Transverse colon (tissue), 4 donors: ENCODE measurements around the gene CLGN. TPM values are rescaled to one million over a fixed set of nuclear protein-coding genes. Genes with fewer than 3 reads are reported as not detected.

Experiments used
- DNase-seq: peaks from one replicate; pipeline ENCODE4 v3.0.0-alpha.2; 2019
- H3K27ac ChIP-seq, 4 donors: fragments of 200-600 bp; sonication (generic); 2 replicates each; pipeline ENCODE4 v1.5.1; 2016 to 2018; ENCODE audit warnings: inconsistent platforms in 4 of 4
- H3K27me3 ChIP-seq: fragments of 200-600 bp; sonication (generic); 2 replicates; pipeline ENCODE4 v1.5.1; 2017; ENCODE audit warnings: inconsistent platforms
- H3K36me3 ChIP-seq, 4 donors: fragments of 200-600 bp; sonication (generic); 2 replicates each; pipeline ENCODE4 v1.5.1; 2017 to 2019; ENCODE audit warnings: inconsistent platforms in 4 of 4
- H3K4me1 ChIP-seq, 4 donors: fragments of 200-600 bp; sonication (generic); 2 replicates each; pipeline ENCODE4 v1.5.1; 2017 to 2020; ENCODE audit warnings: inconsistent platforms in 4 of 4
- H3K4me3 ChIP-seq, 4 donors: fragments of 200-600 bp; sonication (generic); 1 replicate in 1 of 4; 2 replicates in 3 of 4; pipeline versions ENCODE4 v1.5.1 to v1.6.1; 2017 to 2019; ENCODE audit warnings: inconsistent platforms in 4 of 4
- H3K9me3 ChIP-seq, 2 donors: fragments of 200-600 bp; sonication (generic); 2 replicates each; pipeline ENCODE4 v1.5.1; 2017 to 2019; ENCODE audit warnings: inconsistent platforms in 2 of 2
- CTCF ChIP-seq, 5 experiments: fragments of 200-600 bp in 3 of 5; fragments of 450-650 bp in 2 of 5; sonication (generic) in 3 of 5; IDR thresholded peaks; 1 replicate in 2 of 5; 2 replicates in 3 of 5; pipeline ENCODE4 v1.5.1; 2016 to 2017; ENCODE audit warnings: antibody characterized with exemption in 5 of 5, inconsistent platforms in 3 of 5, mild to moderate bottlenecking in 2 of 5, moderate library complexity in 1 of 5
- EP300 ChIP-seq: sonication (generic); formaldehyde crosslinking; IDR thresholded peaks from one replicate; pipeline ENCODE4 v1.6.1; 2017; ENCODE audit warnings: antibody characterized with exemption, low read depth
- POLR2A ChIP-seq: fragments of 450-650 bp; IDR thresholded peaks from one replicate; pipeline ENCODE4 v1.6.1; 2016; ENCODE audit warnings: antibody characterized with exemption, mild to moderate bottlenecking, moderate library complexity
- POLR2AphosphoS5 ChIP-seq, 3 donors: sonication (generic); formaldehyde crosslinking; IDR thresholded peaks; one replicate each; pipeline ENCODE4 v1.6.1; 2016; ENCODE audit warnings: antibody characterized with exemption in 3 of 3
- WGBS, 2 donors: methylation state at CpG; one replicate each; pipeline ENCODE4 v1.1.5; 2018; ENCODE audit warnings: low coverage in 1 of 2; 5-methylcytosine and 5-hydroxymethylcytosine counted together
- in situ Hi-C, 4 donors: fragments of 200-750 bp; cut with MboI; loops; one replicate each; pipeline versions ENCODE4 v1.15.0 to v1.15.1; 2017; ENCODE audit warnings: low sequenced_read_pairs in 3 of 4, low pct_ligation_motif_present in 1 of 4, low pct_unique_long_range_greater_than_20kb in 1 of 4
- intact Hi-C: fragments of 100-400 bp; cut with DNase I; formaldehyde crosslinking; loops from one replicate; pipeline ENCODE4 v1.15.1; 2023; ENCODE audit warnings: low total_unique reads
- total RNA-seq, 4 donors: library from RNA; depleted of rRNA; stranded (reverse); fragments of >200 nt; gene quantifications; one replicate each; pipeline ENCODE4 v1.1.0, GENCODE V29; 2016

Gene CLGN
- total RNA-seq, 4 donors from 2014 or later, result 1.5 to 2.4 (median 1.5) TPM; not detected in 1

DNA sequence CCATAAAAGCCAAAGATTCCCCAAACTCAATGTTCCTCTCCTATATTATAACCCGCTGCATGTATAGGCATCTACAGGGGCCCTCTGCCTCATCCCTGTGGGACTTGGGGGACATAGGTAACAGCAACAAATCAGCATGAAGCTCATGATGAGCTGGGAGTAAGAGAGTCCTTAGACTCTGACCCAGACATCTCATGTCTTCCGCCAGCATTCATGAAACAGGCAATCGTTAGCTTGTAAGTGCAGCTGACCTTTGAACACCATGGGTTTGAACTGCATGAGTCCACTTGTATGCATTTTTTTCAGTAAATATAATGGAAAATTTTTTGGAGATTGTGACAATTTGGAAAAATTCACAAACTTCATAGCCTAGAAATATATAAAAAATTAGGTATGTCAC is 64.4 kb downstream of the CLGN start:
- Histone ChIP-seq H3K27ac (peak overlapping the region; percentile 28 to 65 (median 58)), H3K4me3 (no peak overlapping the region), H3K36me3 (no peaks in the 10 kb centered on the region), H3K9me3 (no peaks in the 10 kb centered on the region), H3K27me3 (no peaks in the 10 kb centered on the region), H3K4me1 (peaks cover 0 to 19% (median 8%) of the 10 kb centered on the region in 4 donors)
- intact Hi-C loops (no loop called here), in situ Hi-C loops (loop anchor here in 2 of 4 donors (25.0 kb wide), 1 partner anchor 499 kb away; no protein-coding TSS in a partner anchor)
- peak; percentile 25 for DNase-seq
- TF ChIP-seq POLR2AphosphoS5 (IDR thresholded peaks at IDR 0.05) (no peak), EP300 (no peak), POLR2A (no peak), CTCF (IDR thresholded peaks at IDR 0.05) (no peak)
- 60% methylated on average over 3 of the region's 3 CpGs; no CpG with 5 or more reads in 1 of the 2 donors for WGBS, 2 donors

GRCh38 chr4:140361099-140361498 is 66.3 kb downstream of the CLGN start:
- WGBS, 2 donors, result 86 to 100% methylated on average over 1 to 4 of the region's 4 CpGs
- no peak for DNase-seq
- in situ Hi-C loops (loop anchor here in 2 of 4 donors (25.0 kb wide), 1 partner anchor 501 kb away; no protein-coding TSS in a partner anchor), intact Hi-C loops (no loop called here)
- no peak for TF ChIP-seq POLR2A
- TF ChIP-seq POLR2AphosphoS5 (IDR thresholded peaks at IDR 0.05), result no peak
- TF ChIP-seq EP300, result no peak
- no peak for TF ChIP-seq CTCF (IDR thresholded peaks at IDR 0.05)
- Histone ChIP-seq H3K27me3 (no peaks in the 10 kb centered on the region), H3K4me3 (no peak overlapping the region), H3K4me1 (peaks cover 0 to 28% (median 11%) of the 10 kb centered on the region in 4 donors), H3K9me3 (no peaks in the 10 kb centered on the region), H3K36me3 (no peaks in the 10 kb centered on the region), H3K27ac (no peak overlapping the region)

- H3K9me3 ChIP-seq, result no peaks in the 10 kb centered on the region
- H3K4me1 ChIP-seq, result peaks cover 0 to 28% (median 11%) of the 10 kb centered on the region in 4 donors
- WGBS, 2 donors, result 9 to 27% methylated on average over 3 to 7 of the region's 7 CpGs
- in situ Hi-C loops, result loop anchor here in 2 of 4 donors (25.0 kb wide), 1 partner anchor 503 kb away; no protein-coding TSS in a partner anchor
- no peaks in the 10 kb centered on the region for H3K27me3 ChIP-seq
- DNase-seq, result peak; percentile 82
- no peak overlapping the region for H3K27ac ChIP-seq
- H3K4me3 ChIP-seq, result no peak overlapping the region
- intact Hi-C loops, result no loop called here
- TF ChIP-seq CTCF (IDR thresholded peaks at IDR 0.05) (peak; percentile 76 to 86 (median 84)), POLR2AphosphoS5 (IDR thresholded peaks at IDR 0.05) (no peak)
- no peaks in the 10 kb centered on the region for H3K36me3 ChIP-seq
Measured at GRCh38 chr4:140359562-140360427, 67.7 kb downstream of the CLGN start.

- 0% methylated on average over 1 of the region's 1 CpG for WGBS, 2 donors
- intact Hi-C loops, result no loop called here
Measured at GRCh38 chr4:140358281-140358680, 69.2 kb downstream of the CLGN start.

More at GRCh38 chr4:140358281-140358680, 69.2 kb downstream of the CLGN start:
- TF ChIP-seq CTCF (IDR thresholded peaks at IDR 0.05) (no peak), EP300 (no peak), POLR2AphosphoS5 (IDR thresholded peaks at IDR 0.05) (no peak), POLR2A (no peak)
- no peak for DNase-seq
- in situ Hi-C loops, result loop anchor here in 2 of 4 donors (25.0 kb wide), 1 partner anchor 504 kb away; no protein-coding TSS in a partner anchor
- H3K36me3 ChIP-seq, result no peaks in the 10 kb centered on the region
- no peaks in the 10 kb centered on the region for H3K27me3 ChIP-seq
- H3K27ac ChIP-seq, result no peak overlapping the region
- H3K4me3 ChIP-seq, result no peak overlapping the region
- no peaks in the 10 kb centered on the region for H3K9me3 ChIP-seq
- H3K4me1 ChIP-seq, result peaks cover 0 to 22% (median 8%) of the 10 kb centered on the region in 4 donors
